GM12878 (cell line): ENCODE data around the gene MAP7D2. TPM values are rescaled to one million over a fixed set of nuclear protein-coding genes. Genes with fewer than 3 reads are reported as not detected.

Source experiments
- ATAC-seq: fragments of 200-7000 bp; cut with Tn5 transposase; 3 replicates; pipeline ENCODE4 v1.9.1; 2020; ENCODE audit warnings: mild to moderate bottlenecking, moderate library complexity
- BruUV-seq: library from RNA; stranded (reverse); fragments of 400-500 nt; replicated peaks from 2 replicates; lab custom pipeline; 2021; lab: Mats Ljungman, UMichigan
- CTCF ChIA-PET: fragments of 300-600 bp; sonication (Branson Sonifier 250); formaldehyde crosslinking; extraction: SDS; loops from one replicate; lab custom pipeline; 2021; ENCODE audit warnings: inconsistent platforms; lab: Yijun Ruan, JAX
- POLR2A ChIA-PET: fragments of 350-600 bp; formaldehyde crosslinking; extraction: SDS; loops from one replicate; lab custom pipeline; 2021; ENCODE audit warnings: inconsistent platforms; lab: Charles Lee
- RAD21 ChIA-PET: fragments of 300-600 bp; sonication (Branson Sonifier 250); formaldehyde crosslinking; loops from one replicate; lab custom pipeline; 2023; ENCODE audit warnings: antibody characterized with exemption; ENCODE audit not compliant: unreplicated experiment; lab: Charles Lee
- SMC1A ChIA-PET: fragments of 300-600 bp; sonication (Branson Sonifier 250); formaldehyde crosslinking; loops from one replicate; lab custom pipeline; 2023; ENCODE audit not compliant: unreplicated experiment, uncharacterized antibody; lab: Charles Lee
- DNase-seq: peaks from one replicate; pipeline ENCODE4 v3.0.0-alpha.2; 2011; ENCODE audit warnings: low read depth, low spot score
- FAIRE-seq: peaks from 3 replicates; lab custom pipeline; 2011; peaks lifted over from hg19 to GRCh38; lab: Jason Lieb, UNC
- H2AFZ ChIP-seq: 2 replicates; pipeline ENCODE4 v1.6.0; 2011; ENCODE audit warnings: low read depth, low read length, control low read depth; ENCODE audit not compliant: control insufficient read depth
- H3K27ac ChIP-seq: 2 replicates; pipeline ENCODE4 v1.5.1; 2011; ENCODE audit warnings: control low read depth; ENCODE audit not compliant: control insufficient read depth, insufficient read depth
- H3K27me3 ChIP-seq, 2 experiments: replicated peaks in 1 of 2; 2 replicates each; pipeline versions ENCODE4 v1.6.0 to v1.6.1; 2011; ENCODE audit warnings: low read length in 1 of 2; ENCODE audit not compliant: control insufficient read depth in 2 of 2, insufficient read depth in 2 of 2
- H3K36me3 ChIP-seq, 2 experiments: 2 replicates each; pipeline ENCODE4 v1.5.1; 2011; ENCODE audit warnings: low read length in 1 of 2; ENCODE audit not compliant: control insufficient read depth in 2 of 2, insufficient read depth in 2 of 2
- H3K4me1 ChIP-seq: 2 replicates; pipeline ENCODE4 v1.6.1; 2011; ENCODE audit warnings: mild to moderate bottlenecking, low read length, moderate library complexity, mixed read lengths; ENCODE audit not compliant: control insufficient read depth, insufficient read depth
- H3K4me2 ChIP-seq: 2 replicates; pipeline ENCODE4 v1.6.0; 2011; ENCODE audit warnings: control low read depth; ENCODE audit not compliant: control insufficient read depth, insufficient read depth
- H3K4me3 ChIP-seq: fragments of 200-600 bp; sonication (generic); 2 replicates; pipeline ENCODE4 v1.5.1; 2016
- H3K79me2 ChIP-seq: 2 replicates; pipeline ENCODE4 v1.6.0; 2011; ENCODE audit warnings: low read length; ENCODE audit not compliant: control insufficient read depth, insufficient read depth
- H3K9ac ChIP-seq: 2 replicates; pipeline ENCODE4 v1.8.0; 2011; ENCODE audit warnings: low read length, control low read depth, mixed read lengths; ENCODE audit not compliant: control insufficient read depth, insufficient read depth
- H3K9me3 ChIP-seq: replicated peaks from 3 replicates; pipeline ENCODE4 v1.5.1; 2011; ENCODE audit warnings: mild to moderate bottlenecking, low read length; ENCODE audit not compliant: control insufficient read depth, insufficient read depth
- H4K20me1 ChIP-seq: 2 replicates; pipeline ENCODE4 v1.6.0; 2011; ENCODE audit not compliant: control insufficient read depth, insufficient read depth
- CBX3 ChIP-seq: fragments of 200-600 bp; sonication (generic); IDR thresholded peaks from 2 replicates; pipeline ENCODE4 v1.6.1; 2016; ENCODE audit warnings: low read depth, borderline replicate concordance
- CHD4 ChIP-seq: fragments of 200-600 bp; sonication (generic); IDR thresholded peaks from 2 replicates; pipeline ENCODE4 v1.6.1; 2016; ENCODE audit warnings: mild to moderate bottlenecking
- GATAD2B ChIP-seq: fragments of 450-650 bp; conservative IDR thresholded peaks from 2 replicates; pipeline ENCODE4 v1.6.1; 2017; ENCODE audit warnings: low read depth, mild to moderate bottlenecking, moderate library complexity
- HCFC1 ChIP-seq: fragments of 150-350 bp; IDR thresholded peaks from 2 replicates; pipeline ENCODE4 v1.6.1; 2014; ENCODE audit warnings: low read length
- IKZF1 ChIP-seq: fragments of 450-650 bp; conservative IDR thresholded peaks from 2 replicates; pipeline ENCODE4 v1.6.1; 2017; ENCODE audit warnings: antibody characterized with exemption, mild to moderate bottlenecking
- IKZF2 ChIP-seq, 2 experiments: fragments of 450-650 bp; IDR thresholded peaks; 2 replicates each; pipeline ENCODE4 v1.6.1; 2017; ENCODE audit warnings: mild to moderate bottlenecking in 2 of 2, moderate library complexity in 2 of 2
- IRF4 ChIP-seq: IDR thresholded peaks from 2 replicates; pipeline ENCODE4 v1.6.1; 2011; ENCODE audit warnings: low read depth, low read length
- KDM1A ChIP-seq: fragments of 200-600 bp; sonication (generic); IDR thresholded peaks from 2 replicates; pipeline ENCODE4 v1.6.1; 2016; ENCODE audit warnings: borderline replicate concordance
- MEF2A ChIP-seq: IDR thresholded peaks from 2 replicates; pipeline ENCODE4 v1.6.1; 2011; ENCODE audit warnings: low read depth, mild to moderate bottlenecking, low read length, moderate library complexity; ENCODE audit not compliant: insufficient read depth
- MEF2B ChIP-seq: fragments of 450-650 bp; IDR thresholded peaks from 2 replicates; pipeline ENCODE4 v1.6.1; 2018; ENCODE audit warnings: mild to moderate bottlenecking, moderate library complexity; ENCODE audit not compliant: partially characterized antibody, poor library complexity, severe bottlenecking
- MYC ChIP-seq: IDR thresholded peaks from 2 replicates; pipeline ENCODE4 v1.6.1; 2011; ENCODE audit warnings: mild to moderate bottlenecking, low read length, moderate library complexity, inconsistent platforms; ENCODE audit not compliant: insufficient read depth, insufficient replicate concordance, insufficient read length, severe bottlenecking
- NBN ChIP-seq: fragments of 450-650 bp; IDR thresholded peaks from 2 replicates; pipeline ENCODE4 v1.6.1; 2016
- NR2C2 ChIP-seq: IDR thresholded peaks from 2 replicates; pipeline ENCODE4 v1.6.1; 2011; ENCODE audit warnings: borderline replicate concordance, low read depth; ENCODE audit not compliant: control insufficient read depth, insufficient read length
- PAX8 ChIP-seq: fragments of 450-650 bp; IDR thresholded peaks from 2 replicates; pipeline ENCODE4 v1.6.1; 2017; ENCODE audit warnings: mild to moderate bottlenecking, moderate library complexity
- REST ChIP-seq: IDR thresholded peaks from 2 replicates; pipeline ENCODE4 v1.6.1; 2012; ENCODE audit warnings: mild to moderate bottlenecking, low read depth, low read length
- RFX5 ChIP-seq: IDR thresholded peaks from 2 replicates; pipeline ENCODE4 v1.6.1; 2011; ENCODE audit warnings: low read depth, low read length, improper control_type of control experiment
- SIN3A ChIP-seq: IDR thresholded peaks from 2 replicates; pipeline ENCODE4 v1.6.1; 2012; ENCODE audit warnings: low read depth, low read length, improper control_type of control experiment
- STAT3 ChIP-seq: IDR thresholded peaks from 2 replicates; pipeline ENCODE4 v1.6.1; 2011; ENCODE audit warnings: low read depth, low read length, improper control_type of control experiment
- TBL1XR1 ChIP-seq: IDR thresholded peaks from 2 replicates; pipeline ENCODE4 v1.6.1; 2012; ENCODE audit warnings: low read depth, low read length, improper control_type of control experiment
- USF2 ChIP-seq: IDR thresholded peaks from 2 replicates; pipeline ENCODE4 v1.6.1; 2011; ENCODE audit warnings: low read depth, low read length, improper control_type of control experiment, borderline replicate concordance
- YBX1 ChIP-seq: fragments of 450-650 bp; IDR thresholded peaks from 2 replicates; pipeline ENCODE4 v1.6.1; 2016; ENCODE audit warnings: antibody characterized with exemption
- ZNF217 ChIP-seq: fragments of 450-650 bp; IDR thresholded peaks from 2 replicates; pipeline ENCODE4 v1.6.1; 2017; ENCODE audit warnings: antibody characterized with exemption, mild to moderate bottlenecking
- ZNF274 ChIP-seq: IDR thresholded peaks from one replicate; pipeline ENCODE4 v1.8.0; 2011; ENCODE audit not compliant: insufficient read length, insufficient read depth
- WGBS: methylation state at CpG from one replicate; pipeline ENCODE4 v1.1.6; 2016; ENCODE audit warnings: low lambda C conversion rate; ENCODE audit not compliant: insufficient replicate concordance, insufficient coverage; ENCODE audit errors: missing lambda C conversion rate; 5-methylcytosine and 5-hydroxymethylcytosine counted together
- in situ Hi-C: fragments of 300-500 bp; cut with MboI; formaldehyde crosslinking; loops from 9 replicates; pipeline ENCODE4 v1.14.3; 2018; ENCODE audit warnings: mixed read lengths
- intact Hi-C: fragments of 100-400 bp; cut with micrococcal nuclease; formaldehyde crosslinking; loops from one replicate; pipeline ENCODE4 v1.14.2; 2022; ENCODE audit not compliant: unreplicated experiment
- polyA plus RNA-seq, 11 experiments: library from polyadenylated mRNA; depleted of rRNA in 4 of 11; unstranded in 6 of 11; stranded (reverse) in 5 of 11; fragments of >200 nt; fragmentation: Nextera tagmentation in 4 of 11; fragmentation: Illumina TruSeq in 1 of 11; extraction: Ambion mirVana in 4 of 11; extraction: Trizol in 1 of 11; gene quantifications; 1 replicate in 1 of 11; 2 replicates in 10 of 11; pipeline versions ENCODE4 v1.2.1 to v1.2.3, GENCODE V29; 2011 to 2016; ENCODE audit warnings: inconsistent platforms in 2 of 11, missing spikeins in 2 of 11, low read depth in 1 of 11
- total RNA-seq, 4 experiments: library from RNA; depleted of rRNA in 3 of 4; stranded (reverse); fragments of >200 nt in 3 of 4; fragmentation: Illumina TruSeq in 1 of 4; extraction: Trizol in 1 of 4; gene quantifications; 2 replicates each; pipeline versions ENCODE4 v1.2.1 to v1.2.3, GENCODE V29; 2013 to 2021

Gene MAP7D2
- total and polyA plus RNA-seq, 10 of the 15 experiments (the other 5 are each of a cell fraction or from before 2014, with no cell fraction given): 0.06 to 18.4 (median 0.22) TPM

GRCh38 chrX:20057479-20057878 lies 59.2 kb downstream of the MAP7D2 start (continued):
- TF ChIP-seq CHD4 (no peak), NBN (no peak), ZNF217 (no peak), REST (no peak), ZNF274 (no peak), MEF2A (no peak)

DNA sequence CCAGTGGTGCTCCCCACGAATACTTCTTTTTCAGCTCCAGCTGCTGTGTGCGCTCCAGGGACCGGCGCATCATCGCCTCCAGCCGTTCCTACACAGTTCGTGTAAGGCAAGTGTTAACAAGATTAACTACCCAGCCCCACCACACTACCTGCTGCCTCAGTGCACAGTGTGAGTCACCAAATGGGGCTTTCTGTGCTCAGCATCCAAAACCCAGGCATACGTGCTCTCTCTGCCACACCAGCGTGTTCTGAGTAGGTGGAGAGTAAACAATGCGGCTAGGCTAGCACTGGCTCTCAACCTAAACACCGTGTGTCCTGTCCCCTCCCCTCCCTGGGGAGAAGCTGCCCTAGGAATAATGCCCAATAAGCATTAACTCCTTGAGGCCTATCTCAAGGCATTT lies 60.0 kb downstream of the MAP7D2 start:
- Histone ChIP-seq H3K9ac (no peak overlapping the region), H3K27ac (no peak overlapping the region), H3K4me2 (no peak overlapping the region), H3K79me2 (no peaks in the 10 kb centered on the region), H3K4me3 (no peak overlapping the region), H3K27me3 (no peaks in the 10 kb centered on the region; a peak in 1 of 4 replicates), H3K9me3 (no peaks in the 10 kb centered on the region), H4K20me1 (no peaks in the 10 kb centered on the region), H3K36me3 (no peaks in the 10 kb centered on the region), H3K4me1 (no peaks in the 10 kb centered on the region), H2AFZ (no peak overlapping the region)
- ChIA-PET CTCF (interaction anchor here (1.4 to 3.8 kb wide), 2 partner anchors 11 to 12 kb away, joined by 4 to 21 read pairs; no protein-coding TSS in a partner anchor), RAD21 (interaction anchor here (0.6 to 3.7 kb wide), 2 partner anchors 11 to 78 kb away, joined by 4 to 18 read pairs; no protein-coding TSS in a partner anchor), SMC1A (interaction anchor here (0.6 to 2.9 kb wide), 5 partner anchors 8 to 389 kb away, joined by 3 to 15 read pairs (median 4); no protein-coding TSS in a partner anchor), POLR2A (no interaction called here)
- DNase-seq (no peak), ATAC-seq (peak; percentile 67), FAIRE-seq (no peak)
- intact Hi-C loops: no loop called here
- no TSS peak for BruUV-seq
- in situ Hi-C loops: loop anchor here (25.0 kb wide), 2 partner anchors 144 to 1669 kb away; no protein-coding TSS in a partner anchor
- WGBS: 41% methylated on average over 11 of the region's 11 CpGs
- TF ChIP-seq GATAD2B: 0 out of 2 replicates have a peak, but pooled peaks have one; percentile 15
- TF ChIP-seq USF2: no peak
- no peak for TF ChIP-seq YBX1
- TF ChIP-seq STAT3: no peak
- TF ChIP-seq NR2C2: no peak
- no peak for TF ChIP-seq IRF4
- no peak for TF ChIP-seq TBL1XR1
- no peak for TF ChIP-seq RFX5
- TF ChIP-seq SIN3A: no peak
- TF ChIP-seq MYC: no peak
- TF ChIP-seq PAX8: no peak
- peak; percentile 62 for TF ChIP-seq IKZF1
- no peak for TF ChIP-seq HCFC1
- TF ChIP-seq IKZF2 (IDR thresholded peaks at IDR 0.05): peak; percentile 13 to 34; a peak in 2 of 4 replicates
- TF ChIP-seq CBX3: no peak
- TF ChIP-seq KDM1A: no peak
- peak; percentile 53 for TF ChIP-seq MEF2B
